VCaP (cell line): ENCODE data around the gene TGM1.

Experiments
- H3K27ac ChIP-seq: fragments of 450-650 bp; 2 replicates; pipeline ENCODE4 v1.5.1; 2017
- TF ChIP-seq, protein P1 (sequence below): fragments of 450-650 bp; conservative IDR thresholded peaks from 2 replicates; pipeline ENCODE4 v1.5.1; 2017; ENCODE audit warnings: mild to moderate bottlenecking, moderate library complexity

TGM1 gene

DNA sequence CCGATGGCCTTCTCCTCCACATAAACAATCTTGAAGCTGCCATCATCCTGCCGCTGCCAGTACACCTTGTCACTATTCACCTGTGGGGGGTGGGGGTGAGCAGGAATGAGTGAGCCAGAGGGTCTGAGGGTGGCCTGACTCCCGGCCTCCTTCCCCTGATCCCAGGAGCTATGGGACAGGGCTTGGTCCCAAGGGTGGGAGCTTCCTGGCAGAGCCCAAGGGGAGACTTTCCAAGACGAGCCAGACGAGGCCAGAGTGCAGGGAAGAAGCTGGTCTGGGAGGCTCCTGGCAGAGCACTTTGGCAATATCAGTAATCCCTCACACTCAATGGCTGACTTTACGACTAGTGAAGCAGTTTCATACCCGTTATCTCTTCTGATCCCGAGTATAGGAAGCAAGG lies 7.5 kb downstream of the TGM1 start:
- no peak overlapping the region for H3K27ac ChIP-seq

DNA sequence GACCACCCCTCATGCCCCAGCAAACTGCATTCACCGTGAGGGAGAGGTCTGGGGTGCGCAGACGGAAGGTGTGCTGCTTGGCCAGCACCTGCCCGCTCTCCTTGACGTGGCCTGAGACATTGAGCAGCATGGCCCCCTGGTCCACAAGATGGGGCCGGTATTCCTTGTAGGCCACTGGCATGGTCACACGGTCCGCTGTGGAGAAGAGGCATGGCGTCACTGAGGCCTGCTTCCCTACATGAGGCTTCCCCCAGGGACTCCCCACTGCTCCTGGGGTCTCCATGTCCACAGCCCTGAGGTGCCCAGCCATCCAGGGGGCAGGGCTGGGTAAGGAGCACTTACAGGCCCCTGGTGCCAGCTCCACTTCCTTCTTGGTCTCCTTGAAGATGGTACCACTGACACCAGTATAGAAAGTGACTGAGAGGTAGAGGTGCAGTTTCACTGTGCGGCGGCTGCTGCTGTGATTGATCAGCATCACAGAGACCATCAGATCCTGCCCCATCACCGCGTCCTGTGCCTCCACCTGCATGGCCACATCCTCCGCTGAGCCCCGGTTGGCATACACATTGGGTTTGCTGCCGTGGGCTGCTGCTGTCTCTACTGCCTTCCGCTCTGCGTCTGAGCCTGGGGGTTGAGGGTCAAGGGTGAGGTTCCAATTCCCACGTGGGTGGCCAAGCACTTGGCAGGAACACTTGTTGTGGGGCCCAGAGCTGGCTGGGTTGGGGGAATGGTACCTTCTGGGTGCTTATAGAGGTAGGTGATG lies 8.2 kb downstream of the TGM1 start:
- TF ChIP-seq, protein P1, sequence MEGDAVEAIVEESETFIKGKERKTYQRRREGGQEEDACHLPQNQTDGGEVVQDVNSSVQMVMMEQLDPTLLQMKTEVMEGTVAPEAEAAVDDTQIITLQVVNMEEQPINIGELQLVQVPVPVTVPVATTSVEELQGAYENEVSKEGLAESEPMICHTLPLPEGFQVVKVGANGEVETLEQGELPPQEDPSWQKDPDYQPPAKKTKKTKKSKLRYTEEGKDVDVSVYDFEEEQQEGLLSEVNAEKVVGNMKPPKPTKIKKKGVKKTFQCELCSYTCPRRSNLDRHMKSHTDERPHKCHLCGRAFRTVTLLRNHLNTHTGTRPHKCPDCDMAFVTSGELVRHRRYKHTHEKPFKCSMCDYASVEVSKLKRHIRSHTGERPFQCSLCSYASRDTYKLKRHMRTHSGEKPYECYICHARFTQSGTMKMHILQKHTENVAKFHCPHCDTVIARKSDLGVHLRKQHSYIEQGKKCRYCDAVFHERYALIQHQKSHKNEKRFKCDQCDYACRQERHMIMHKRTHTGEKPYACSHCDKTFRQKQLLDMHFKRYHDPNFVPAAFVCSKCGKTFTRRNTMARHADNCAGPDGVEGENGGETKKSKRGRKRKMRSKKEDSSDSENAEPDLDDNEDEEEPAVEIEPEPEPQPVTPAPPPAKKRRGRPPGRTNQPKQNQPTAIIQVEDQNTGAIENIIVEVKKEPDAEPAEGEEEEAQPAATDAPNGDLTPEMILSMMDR: no peak

More for the DNA sequence above, 7.5 kb downstream of the TGM1 start:
- TF ChIP-seq, protein P1: no peak

DNA sequence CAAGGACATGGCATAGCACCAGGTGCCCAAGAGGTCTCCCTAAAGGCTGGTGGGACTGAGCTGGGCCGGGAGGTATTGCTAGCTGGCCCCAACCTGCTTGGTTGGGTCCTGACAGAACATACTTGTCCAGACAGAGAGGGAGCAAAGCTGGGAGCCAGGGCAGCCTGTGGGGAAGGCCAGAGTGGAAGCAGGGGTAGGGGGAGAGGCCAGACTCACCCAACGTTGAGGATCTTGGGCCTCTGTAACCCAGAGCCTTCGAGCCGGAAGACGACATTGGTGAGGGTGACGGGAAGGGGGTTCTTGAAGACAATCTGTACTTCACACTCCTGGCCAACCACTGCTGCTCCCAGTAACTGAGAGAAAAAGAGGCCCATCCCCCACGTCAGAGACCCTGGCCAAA lies 9.0 kb downstream of the TGM1 start:
- TF ChIP-seq, protein P1: no peak
- H3K27ac ChIP-seq: no peak overlapping the region

More for the DNA sequence above, 8.2 kb downstream of the TGM1 start:
- no peak overlapping the region for H3K27ac ChIP-seq

DNA sequence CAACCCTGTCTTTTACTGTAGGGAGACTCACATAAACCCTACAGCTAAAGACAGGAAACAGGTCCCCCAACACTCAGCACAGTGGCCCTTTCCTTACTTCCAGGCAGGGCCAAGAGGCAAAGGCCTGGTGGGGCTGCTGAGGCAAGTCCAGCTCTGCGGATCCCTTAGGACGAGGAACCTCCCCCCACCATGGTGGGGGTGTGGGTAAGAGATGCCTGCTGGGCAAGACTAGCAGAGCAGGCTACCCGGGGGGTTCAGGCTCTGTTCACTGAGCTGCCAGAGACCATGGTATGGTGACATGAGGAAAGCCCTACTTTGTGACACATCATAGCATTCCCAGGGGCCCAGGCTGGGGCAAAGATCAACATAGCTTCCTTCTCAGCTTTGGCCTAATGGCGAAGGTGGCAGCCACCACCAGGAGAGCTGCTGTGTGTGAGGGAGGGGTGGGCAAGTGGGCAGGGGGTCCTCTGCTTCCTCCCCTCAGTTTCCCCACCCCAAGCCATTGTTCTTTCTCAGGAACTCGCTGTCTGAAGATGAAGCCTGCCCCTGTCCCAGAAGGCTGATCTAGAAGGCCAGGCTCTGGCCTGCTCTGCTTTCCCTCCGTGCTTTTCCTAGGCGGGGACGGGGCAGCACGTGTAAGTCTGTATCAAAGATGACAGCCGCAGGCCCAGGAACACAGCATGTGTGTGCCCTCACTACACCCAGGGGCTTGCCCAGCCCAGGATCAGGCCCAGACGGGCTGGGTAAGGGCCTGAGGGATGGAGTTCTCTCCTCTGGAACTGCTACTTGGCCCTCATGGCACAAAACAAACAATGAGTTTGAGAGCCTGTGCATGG lies 10.5 kb downstream of the TGM1 start:
- TF ChIP-seq, protein P1: no peak
- no peak overlapping the region for H3K27ac ChIP-seq

DNA sequence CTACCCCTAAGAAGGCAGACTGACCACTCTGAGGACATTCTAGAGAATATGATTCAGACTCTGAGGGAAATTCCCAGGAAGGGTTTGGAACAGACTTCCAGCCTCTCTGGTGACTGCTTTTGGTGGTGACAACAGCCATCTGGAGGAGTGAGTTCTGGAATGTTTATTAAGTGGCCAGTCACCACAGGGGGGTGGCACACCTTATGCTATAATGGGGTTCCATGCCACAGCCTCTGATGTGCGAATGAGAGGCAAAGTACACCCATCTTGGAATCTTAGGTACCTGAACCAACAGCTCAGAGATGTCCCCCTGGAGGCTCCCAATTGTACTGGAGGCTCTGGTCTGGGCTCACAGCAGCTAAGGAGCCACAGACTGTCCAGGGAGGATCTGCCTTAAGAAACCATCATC lies 11.1 kb downstream of the TGM1 start:
- no peak overlapping the region for H3K27ac ChIP-seq
- TF ChIP-seq, protein P1: no peak

DNA sequence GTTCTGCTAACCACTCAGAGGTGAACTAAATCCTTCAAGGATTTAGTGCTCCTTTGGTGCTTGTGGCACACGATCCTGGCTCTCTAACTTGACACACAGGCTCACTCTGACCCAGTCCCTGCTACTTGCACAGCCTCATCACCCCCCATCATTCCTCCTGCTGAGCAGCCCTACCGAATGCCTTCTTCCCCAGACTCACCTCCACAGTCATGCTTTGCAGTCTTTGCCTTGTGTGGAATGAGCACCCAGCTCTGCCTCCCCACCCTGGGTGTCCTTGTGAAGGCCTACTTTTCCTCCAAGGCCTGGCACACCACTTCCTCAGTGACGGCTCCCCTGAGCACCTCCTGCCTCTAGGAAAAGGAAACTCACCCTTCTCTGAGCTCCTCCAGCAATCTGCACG lies 12.6 kb downstream of the TGM1 start:
- TF ChIP-seq, protein P1: no peak
- no peak overlapping the region for H3K27ac ChIP-seq

DNA sequence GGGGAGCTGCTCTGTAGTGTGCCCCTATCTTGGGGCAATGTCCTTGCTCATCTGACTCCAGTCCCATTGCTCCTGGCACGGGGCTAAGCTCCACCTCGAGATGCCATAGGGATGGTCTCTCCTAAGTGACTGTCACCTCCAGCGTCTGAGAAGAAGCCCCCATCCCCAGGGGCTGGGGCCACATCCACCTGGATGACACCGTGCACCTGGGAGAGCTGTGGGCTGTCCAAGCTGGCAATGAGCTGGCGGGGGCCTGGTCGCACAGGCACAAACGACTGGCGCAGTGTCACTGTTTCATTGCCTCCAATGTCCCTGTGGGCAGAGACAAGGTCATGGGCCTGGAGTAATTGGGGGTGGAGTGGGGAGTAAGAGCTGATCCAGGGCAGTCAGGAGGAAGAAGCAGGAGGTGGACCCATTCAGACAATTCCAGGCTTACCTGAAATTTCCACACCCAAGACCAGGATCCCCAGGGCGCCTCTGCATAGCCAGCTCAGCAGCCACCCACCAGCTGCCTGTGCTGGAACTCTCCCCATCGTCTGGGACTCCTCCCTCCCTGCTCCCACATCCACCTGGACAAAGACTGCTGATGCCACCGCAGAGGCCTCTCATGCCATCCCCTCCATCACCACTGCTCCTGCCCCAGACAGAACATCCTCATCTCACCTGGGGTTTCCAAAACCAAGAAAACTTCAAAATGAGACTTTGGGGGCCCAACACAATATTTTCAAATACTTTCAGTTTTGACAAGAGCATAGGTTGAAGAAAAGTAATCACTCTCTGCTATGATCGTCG lies 13.6 kb downstream of the TGM1 start:
- H3K27ac ChIP-seq: no peak overlapping the region
- TF ChIP-seq, protein P1: no peak
